PC-9 (cell line): Measurements from ENCODE around the gene GPR45. TPM values are rescaled to one million over a fixed set of nuclear protein-coding genes. Genes with fewer than 3 reads are reported as not detected.

Source experiments
- BruUV-seq: library from RNA; stranded (reverse); fragments of 400-500 nt; replicated peaks from 2 replicates; lab custom pipeline; 2021; lab: Mats Ljungman, UMichigan
- CTCF ChIA-PET: fragments of 300-600 bp; sonication (Branson Sonifier 250); formaldehyde crosslinking; loops from one replicate; lab custom pipeline; 2022; ENCODE audit warnings: antibody characterized with exemption; lab: Charles Lee
- POLR2A ChIA-PET: fragments of 300-600 bp; sonication (Branson Sonifier 250); formaldehyde crosslinking; loops from one replicate; lab custom pipeline; 2022; ENCODE audit warnings: antibody characterized with exemption; ENCODE audit not compliant: unreplicated experiment; lab: Charles Lee
- DNase-seq, 2 experiments: peaks; one replicate each; pipeline versions ENCODE4 v3.0.0 to v3.0.0-alpha.2; 2015 to 2022; ENCODE audit warnings: mixed read lengths in 1 of 2
- H2AFZ ChIP-seq: fragments of 200-600 bp; sonication (generic); 2 replicates; pipeline ENCODE4 v1.8.1; 2017; ENCODE audit warnings: antibody characterized with exemption
- H3F3A ChIP-seq: fragments of 200-600 bp; sonication (generic); 2 replicates; pipeline ENCODE4 v1.8.1; 2017; ENCODE audit warnings: antibody characterized with exemption, mild to moderate bottlenecking, low read depth; ENCODE audit not compliant: insufficient read depth
- H3K27ac ChIP-seq: fragments of 200-600 bp; sonication (generic); 2 replicates; pipeline ENCODE4 v1.6.1; 2016; ENCODE audit warnings: mixed run types
- H3K27me3 ChIP-seq: fragments of 200-600 bp; sonication (generic); 2 replicates; pipeline ENCODE4 v1.6.1; 2016; ENCODE audit warnings: low read depth, mixed run types; ENCODE audit not compliant: insufficient read depth
- H3K36me3 ChIP-seq: fragments of 200-600 bp; sonication (generic); 2 replicates; pipeline ENCODE4 v1.6.1; 2016; ENCODE audit warnings: low read depth, mixed run types
- H3K4me1 ChIP-seq: fragments of 200-600 bp; sonication (generic); replicated peaks from 2 replicates; pipeline ENCODE4 v1.6.1; 2016; ENCODE audit warnings: mixed run types; ENCODE audit not compliant: insufficient read depth
- H3K4me2 ChIP-seq: fragments of 200-600 bp; sonication (generic); 2 replicates; pipeline ENCODE4 v1.6.1; 2017; ENCODE audit warnings: mixed run types
- H3K4me3 ChIP-seq: fragments of 200-600 bp; sonication (generic); 2 replicates; pipeline ENCODE4 v1.6.1; 2016; ENCODE audit warnings: mixed run types
- H3K79me2 ChIP-seq: fragments of 200-600 bp; sonication (generic); 2 replicates; pipeline ENCODE4 v1.6.1; 2017; ENCODE audit warnings: low read depth, mixed run types
- H3K9me2 ChIP-seq: fragments of 200-600 bp; sonication (generic); 2 replicates; pipeline ENCODE4 v1.8.1; 2017; ENCODE audit warnings: mild to moderate bottlenecking; ENCODE audit not compliant: insufficient read depth
- H3K9me3 ChIP-seq: fragments of 200-600 bp; sonication (generic); 2 replicates; pipeline ENCODE4 v1.8.1; 2016; ENCODE audit warnings: low read depth; ENCODE audit not compliant: insufficient read depth
- H4K20me1 ChIP-seq: fragments of 200-600 bp; sonication (generic); 2 replicates; pipeline ENCODE4 v1.8.1; 2017; ENCODE audit not compliant: insufficient read depth
- CTCF ChIP-seq: fragments of 200-600 bp; sonication (generic); conservative IDR thresholded peaks from 2 replicates; pipeline ENCODE4 v1.6.1; 2017; ENCODE audit warnings: mixed run types, antibody characterized with exemption, mild to moderate bottlenecking, moderate library complexity
- EZH2 ChIP-seq: fragments of 200-600 bp; sonication (generic); IDR thresholded peaks from 2 replicates; pipeline ENCODE4 v1.8.0; 2017; ENCODE audit warnings: antibody characterized with exemption, low read depth
- intact Hi-C: fragments of 100-400 bp; cut with micrococcal nuclease; formaldehyde crosslinking; loops from one replicate; pipeline ENCODE4 v1.10.0; 2022; ENCODE audit not compliant: unreplicated experiment
- total RNA-seq: library from RNA; stranded (reverse); gene quantifications from 2 replicates; pipeline ENCODE4 v1.2.3, GENCODE V29; 2021

The GPR45 gene
- total RNA-seq, 1 experiment from 2014 or later = not detected

- POLR2A ChIA-PET = no interaction called here
These were observed 42.0 kb downstream of the GPR45 start for GRCh38 chr2:105283532-105283931.

GRCh38 chr2:105287692-105288091 lies 46.1 kb downstream of the GPR45 start:
- Histone ChIP-seq H3K9me3 (no peaks in the 10 kb centered on the region), H2AFZ (no peak overlapping the region), H4K20me1 (no peaks in the 10 kb centered on the region), H3K27me3 (no peaks in the 10 kb centered on the region), H3K4me2 (no peak overlapping the region), H3K9me2 (no peaks in the 10 kb centered on the region), H3K4me1 (no peaks in the 10 kb centered on the region), H3K79me2 (no peaks in the 10 kb centered on the region), H3K36me3 (no peaks in the 10 kb centered on the region), H3K27ac (no peak overlapping the region), H3F3A (no peaks in the 10 kb centered on the region), H3K4me3 (no peak overlapping the region)
- CTCF ChIA-PET = no interaction called here
- POLR2A ChIA-PET = no interaction called here
- no TSS peak for BruUV-seq
- peak in 1 of 2 experiments; percentile 17 for DNase-seq
- intact Hi-C loops = loop anchor here (5.0 kb wide), 2 partner anchors 235 to 260 kb away; no protein-coding TSS in a partner anchor
- TF ChIP-seq EZH2 (no peak), CTCF (peak; percentile 51)

More at GRCh38 chr2:105283532-105283931, 42.0 kb downstream of the GPR45 start:
- Histone ChIP-seq H3K4me3 (no peak overlapping the region), H3K9me3 (no peaks in the 10 kb centered on the region), H3K4me2 (no peak overlapping the region), H3K36me3 (no peaks in the 10 kb centered on the region), H3K79me2 (no peaks in the 10 kb centered on the region), H3K27me3 (no peaks in the 10 kb centered on the region), H3F3A (no peaks in the 10 kb centered on the region), H3K9me2 (no peaks in the 10 kb centered on the region), H3K27ac (no peak overlapping the region), H3K4me1 (no peaks in the 10 kb centered on the region), H4K20me1 (no peaks in the 10 kb centered on the region), H2AFZ (no peak overlapping the region)
- TF ChIP-seq EZH2 = no peak
- no peak for TF ChIP-seq CTCF
- BruUV-seq = no TSS peak
- CTCF ChIA-PET = no interaction called here
- intact Hi-C loops = no loop called here
- no peak for DNase-seq

DNA sequence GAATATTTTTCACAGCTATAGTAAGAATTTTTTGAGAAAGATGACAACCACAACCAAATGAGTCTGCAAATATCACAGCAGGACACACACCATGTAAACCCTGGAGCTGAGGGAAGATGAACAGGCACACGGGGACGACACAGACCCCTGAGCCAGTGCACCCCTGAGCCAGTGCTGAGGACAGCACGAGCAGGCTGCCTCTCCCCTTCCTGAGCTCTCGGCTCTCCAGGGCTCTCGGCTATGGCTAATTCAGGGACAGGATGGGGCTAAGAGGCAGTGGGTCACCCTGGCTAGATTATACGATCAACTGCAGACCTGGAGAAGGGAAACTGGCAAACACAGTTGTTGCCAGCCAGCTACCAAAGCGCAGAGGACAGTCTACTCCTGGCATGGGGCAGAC lies 46.6 kb downstream of the GPR45 start:
- no peaks in the 10 kb centered on the region for H3K36me3 ChIP-seq

More for the DNA sequence above, 46.6 kb downstream of the GPR45 start:
- CTCF ChIA-PET = interaction anchor here (0.5 kb wide), 1 partner anchor 26 kb away, joined by 3 read pairs; no protein-coding TSS in a partner anchor
- Histone ChIP-seq H4K20me1 (no peaks in the 10 kb centered on the region), H3K4me3 (no peak overlapping the region), H3K27ac (no peak overlapping the region), H3F3A (no peaks in the 10 kb centered on the region), H3K79me2 (no peaks in the 10 kb centered on the region), H3K4me1 (no peaks in the 10 kb centered on the region), H3K9me3 (no peaks in the 10 kb centered on the region), H3K27me3 (no peaks in the 10 kb centered on the region), H2AFZ (no peak overlapping the region), H3K4me2 (no peak overlapping the region), H3K9me2 (no peaks in the 10 kb centered on the region)
- DNase-seq = no peak
- no TSS peak for BruUV-seq
- intact Hi-C loops = loop anchor here (5.0 kb wide), 2 partner anchors 234 to 259 kb away; no protein-coding TSS in a partner anchor
- POLR2A ChIA-PET = no interaction called here
- no peak for TF ChIP-seq EZH2
- TF ChIP-seq CTCF = no peak
